ENCODE data around the gene NHERF1.

DNA sequence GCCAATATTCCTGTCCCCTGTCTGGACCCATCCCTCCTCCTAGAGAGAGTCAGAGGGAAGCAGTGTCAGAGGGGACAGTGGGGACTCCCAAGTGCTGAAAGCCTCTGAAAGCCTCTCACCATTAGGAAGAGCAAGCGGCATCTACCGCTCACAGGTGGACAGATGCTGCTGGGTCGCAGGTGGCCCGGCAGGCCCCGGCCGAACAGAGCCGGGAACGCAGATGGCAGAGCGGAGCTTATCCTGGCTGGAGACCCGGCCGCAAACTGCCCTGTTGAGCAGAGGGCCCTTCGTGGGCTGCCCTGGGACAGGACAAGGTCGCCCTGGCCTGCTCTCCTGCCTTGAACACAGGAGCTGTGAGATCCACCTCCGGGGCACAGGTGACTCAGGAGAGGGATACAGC, 50.7 kb downstream of the NHERF1 start:
- TF ChIP-seq SMAD3 (CRISPR knock-in tag; conservative IDR thresholded peaks at IDR 0.05) (no peak), CHD2 (IDR thresholded peaks at IDR 0.05; ENCODE audit: low read depth, low read length) (no peak), POLR2AphosphoS5 (IDR thresholded peaks at IDR 0.05; ENCODE audit: control insufficient read depth, insufficient read depth, low read depth, low read length) (no peak), TBL1XR1 (IDR thresholded peaks at IDR 0.05; ENCODE audit: low read length in 2 of 2) (no peak), ZNF24 (IDR thresholded peaks at IDR 0.05) (no peak), RBBP5 (IDR thresholded peaks at IDR 0.05; ENCODE audit: borderline replicate concordance, insufficient read depth, low read length, poor library complexity, severe bottlenecking) (no peak)
- TF ChIP-seq, protein P1, sequence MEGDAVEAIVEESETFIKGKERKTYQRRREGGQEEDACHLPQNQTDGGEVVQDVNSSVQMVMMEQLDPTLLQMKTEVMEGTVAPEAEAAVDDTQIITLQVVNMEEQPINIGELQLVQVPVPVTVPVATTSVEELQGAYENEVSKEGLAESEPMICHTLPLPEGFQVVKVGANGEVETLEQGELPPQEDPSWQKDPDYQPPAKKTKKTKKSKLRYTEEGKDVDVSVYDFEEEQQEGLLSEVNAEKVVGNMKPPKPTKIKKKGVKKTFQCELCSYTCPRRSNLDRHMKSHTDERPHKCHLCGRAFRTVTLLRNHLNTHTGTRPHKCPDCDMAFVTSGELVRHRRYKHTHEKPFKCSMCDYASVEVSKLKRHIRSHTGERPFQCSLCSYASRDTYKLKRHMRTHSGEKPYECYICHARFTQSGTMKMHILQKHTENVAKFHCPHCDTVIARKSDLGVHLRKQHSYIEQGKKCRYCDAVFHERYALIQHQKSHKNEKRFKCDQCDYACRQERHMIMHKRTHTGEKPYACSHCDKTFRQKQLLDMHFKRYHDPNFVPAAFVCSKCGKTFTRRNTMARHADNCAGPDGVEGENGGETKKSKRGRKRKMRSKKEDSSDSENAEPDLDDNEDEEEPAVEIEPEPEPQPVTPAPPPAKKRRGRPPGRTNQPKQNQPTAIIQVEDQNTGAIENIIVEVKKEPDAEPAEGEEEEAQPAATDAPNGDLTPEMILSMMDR (IDR thresholded peaks at IDR 0.05 in 2 of 3, conservative IDR thresholded peaks at IDR 0.05 in 1 of 3; ENCODE audit: insufficient read depth in 2 of 3, low read depth in 1 of 3, low read length in 3 of 3): no peak
- TF ChIP-seq, protein P2, sequence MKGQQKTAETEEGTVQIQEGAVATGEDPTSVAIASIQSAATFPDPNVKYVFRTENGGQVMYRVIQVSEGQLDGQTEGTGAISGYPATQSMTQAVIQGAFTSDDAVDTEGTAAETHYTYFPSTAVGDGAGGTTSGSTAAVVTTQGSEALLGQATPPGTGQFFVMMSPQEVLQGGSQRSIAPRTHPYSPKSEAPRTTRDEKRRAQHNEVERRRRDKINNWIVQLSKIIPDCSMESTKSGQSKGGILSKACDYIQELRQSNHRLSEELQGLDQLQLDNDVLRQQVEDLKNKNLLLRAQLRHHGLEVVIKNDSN (CRISPR knock-in tag; IDR thresholded peaks at IDR 0.05): no peak
- TF ChIP-seq, protein P3, sequence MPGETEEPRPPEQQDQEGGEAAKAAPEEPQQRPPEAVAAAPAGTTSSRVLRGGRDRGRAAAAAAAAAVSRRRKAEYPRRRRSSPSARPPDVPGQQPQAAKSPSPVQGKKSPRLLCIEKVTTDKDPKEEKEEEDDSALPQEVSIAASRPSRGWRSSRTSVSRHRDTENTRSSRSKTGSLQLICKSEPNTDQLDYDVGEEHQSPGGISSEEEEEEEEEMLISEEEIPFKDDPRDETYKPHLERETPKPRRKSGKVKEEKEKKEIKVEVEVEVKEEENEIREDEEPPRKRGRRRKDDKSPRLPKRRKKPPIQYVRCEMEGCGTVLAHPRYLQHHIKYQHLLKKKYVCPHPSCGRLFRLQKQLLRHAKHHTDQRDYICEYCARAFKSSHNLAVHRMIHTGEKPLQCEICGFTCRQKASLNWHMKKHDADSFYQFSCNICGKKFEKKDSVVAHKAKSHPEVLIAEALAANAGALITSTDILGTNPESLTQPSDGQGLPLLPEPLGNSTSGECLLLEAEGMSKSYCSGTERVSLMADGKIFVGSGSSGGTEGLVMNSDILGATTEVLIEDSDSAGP (CRISPR knock-in tag; IDR thresholded peaks at IDR 0.05): no peak
- TF ChIP-seq, protein P4, sequence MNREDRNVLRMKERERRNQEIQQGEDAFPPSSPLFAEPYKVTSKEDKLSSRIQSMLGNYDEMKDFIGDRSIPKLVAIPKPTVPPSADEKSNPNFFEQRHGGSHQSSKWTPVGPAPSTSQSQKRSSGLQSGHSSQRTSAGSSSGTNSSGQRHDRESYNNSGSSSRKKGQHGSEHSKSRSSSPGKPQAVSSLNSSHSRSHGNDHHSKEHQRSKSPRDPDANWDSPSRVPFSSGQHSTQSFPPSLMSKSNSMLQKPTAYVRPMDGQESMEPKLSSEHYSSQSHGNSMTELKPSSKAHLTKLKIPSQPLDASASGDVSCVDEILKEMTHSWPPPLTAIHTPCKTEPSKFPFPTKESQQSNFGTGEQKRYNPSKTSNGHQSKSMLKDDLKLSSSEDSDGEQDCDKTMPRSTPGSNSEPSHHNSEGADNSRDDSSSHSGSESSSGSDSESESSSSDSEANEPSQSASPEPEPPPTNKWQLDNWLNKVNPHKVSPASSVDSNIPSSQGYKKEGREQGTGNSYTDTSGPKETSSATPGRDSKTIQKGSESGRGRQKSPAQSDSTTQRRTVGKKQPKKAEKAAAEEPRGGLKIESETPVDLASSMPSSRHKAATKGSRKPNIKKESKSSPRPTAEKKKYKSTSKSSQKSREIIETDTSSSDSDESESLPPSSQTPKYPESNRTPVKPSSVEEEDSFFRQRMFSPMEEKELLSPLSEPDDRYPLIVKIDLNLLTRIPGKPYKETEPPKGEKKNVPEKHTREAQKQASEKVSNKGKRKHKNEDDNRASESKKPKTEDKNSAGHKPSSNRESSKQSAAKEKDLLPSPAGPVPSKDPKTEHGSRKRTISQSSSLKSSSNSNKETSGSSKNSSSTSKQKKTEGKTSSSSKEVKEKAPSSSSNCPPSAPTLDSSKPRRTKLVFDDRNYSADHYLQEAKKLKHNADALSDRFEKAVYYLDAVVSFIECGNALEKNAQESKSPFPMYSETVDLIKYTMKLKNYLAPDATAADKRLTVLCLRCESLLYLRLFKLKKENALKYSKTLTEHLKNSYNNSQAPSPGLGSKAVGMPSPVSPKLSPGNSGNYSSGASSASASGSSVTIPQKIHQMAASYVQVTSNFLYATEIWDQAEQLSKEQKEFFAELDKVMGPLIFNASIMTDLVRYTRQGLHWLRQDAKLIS (CRISPR knock-in tag; IDR thresholded peaks at IDR 0.05): no peak
- TF ChIP-seq, protein P5, sequence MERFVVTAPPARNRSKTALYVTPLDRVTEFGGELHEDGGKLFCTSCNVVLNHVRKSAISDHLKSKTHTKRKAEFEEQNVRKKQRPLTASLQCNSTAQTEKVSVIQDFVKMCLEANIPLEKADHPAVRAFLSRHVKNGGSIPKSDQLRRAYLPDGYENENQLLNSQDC (CRISPR knock-in tag; IDR thresholded peaks at IDR 0.05): no peak
- TF ChIP-seq, protein P6, sequence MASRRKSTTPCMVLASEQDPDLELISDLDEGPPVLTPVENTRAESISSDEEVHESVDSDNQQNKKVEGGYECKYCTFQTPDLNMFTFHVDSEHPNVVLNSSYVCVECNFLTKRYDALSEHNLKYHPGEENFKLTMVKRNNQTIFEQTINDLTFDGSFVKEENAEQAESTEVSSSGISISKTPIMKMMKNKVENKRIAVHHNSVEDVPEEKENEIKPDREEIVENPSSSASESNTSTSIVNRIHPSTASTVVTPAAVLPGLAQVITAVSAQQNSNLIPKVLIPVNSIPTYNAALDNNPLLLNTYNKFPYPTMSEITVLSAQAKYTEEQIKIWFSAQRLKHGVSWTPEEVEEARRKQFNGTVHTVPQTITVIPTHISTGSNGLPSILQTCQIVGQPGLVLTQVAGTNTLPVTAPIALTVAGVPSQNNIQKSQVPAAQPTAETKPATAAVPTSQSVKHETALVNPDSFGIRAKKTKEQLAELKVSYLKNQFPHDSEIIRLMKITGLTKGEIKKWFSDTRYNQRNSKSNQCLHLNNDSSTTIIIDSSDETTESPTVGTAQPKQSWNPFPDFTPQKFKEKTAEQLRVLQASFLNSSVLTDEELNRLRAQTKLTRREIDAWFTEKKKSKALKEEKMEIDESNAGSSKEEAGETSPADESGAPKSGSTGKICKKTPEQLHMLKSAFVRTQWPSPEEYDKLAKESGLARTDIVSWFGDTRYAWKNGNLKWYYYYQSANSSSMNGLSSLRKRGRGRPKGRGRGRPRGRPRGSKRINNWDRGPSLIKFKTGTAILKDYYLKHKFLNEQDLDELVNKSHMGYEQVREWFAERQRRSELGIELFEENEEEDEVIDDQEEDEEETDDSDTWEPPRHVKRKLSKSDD (conservative IDR thresholded peaks at IDR 0.05; ENCODE audit: low read length): no peak
